Activated CD4-positive, alpha-beta T cell treated with anti-CD3 and anti-CD28 coated beads, Interleukin-2, amount 50 U/mL, for 48 hours (primary cell): ENCODE data around the gene RXRA.

ENCODE experiments used
- DNase-seq, 2 experiments: peaks; one replicate each; pipeline ENCODE4 v3.0.0-alpha.2; 2020

The RXRA gene

DNA sequence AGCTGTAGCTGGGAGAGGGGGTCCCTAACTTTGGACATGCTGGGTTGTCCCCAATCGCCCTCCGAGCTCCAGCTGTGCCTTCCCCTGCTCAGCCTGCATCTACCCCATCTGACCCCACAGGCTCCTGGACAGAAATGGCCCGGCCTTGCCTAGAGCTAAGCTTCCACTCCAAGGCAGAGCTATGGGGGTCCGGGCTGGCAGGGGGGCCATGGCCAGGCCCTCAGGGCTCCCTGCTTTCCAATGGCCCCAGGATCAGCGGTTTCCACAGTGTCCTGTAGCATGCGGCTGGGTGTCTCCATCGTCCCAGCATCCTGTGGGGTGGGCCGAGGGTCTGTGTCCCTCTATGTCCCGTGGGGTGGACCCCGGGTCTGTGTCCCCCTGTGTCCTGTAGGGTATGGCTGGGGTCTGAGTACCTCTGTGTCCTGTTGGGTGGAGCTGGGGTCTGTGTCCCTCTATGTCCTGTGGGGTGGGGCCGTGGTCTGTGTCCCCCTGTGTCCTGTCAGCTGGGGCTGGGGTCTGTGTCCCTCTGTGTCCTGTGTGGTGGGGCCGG is 130.6 kb downstream of the RXRA start:
- DNase-seq, result no peak

DNA sequence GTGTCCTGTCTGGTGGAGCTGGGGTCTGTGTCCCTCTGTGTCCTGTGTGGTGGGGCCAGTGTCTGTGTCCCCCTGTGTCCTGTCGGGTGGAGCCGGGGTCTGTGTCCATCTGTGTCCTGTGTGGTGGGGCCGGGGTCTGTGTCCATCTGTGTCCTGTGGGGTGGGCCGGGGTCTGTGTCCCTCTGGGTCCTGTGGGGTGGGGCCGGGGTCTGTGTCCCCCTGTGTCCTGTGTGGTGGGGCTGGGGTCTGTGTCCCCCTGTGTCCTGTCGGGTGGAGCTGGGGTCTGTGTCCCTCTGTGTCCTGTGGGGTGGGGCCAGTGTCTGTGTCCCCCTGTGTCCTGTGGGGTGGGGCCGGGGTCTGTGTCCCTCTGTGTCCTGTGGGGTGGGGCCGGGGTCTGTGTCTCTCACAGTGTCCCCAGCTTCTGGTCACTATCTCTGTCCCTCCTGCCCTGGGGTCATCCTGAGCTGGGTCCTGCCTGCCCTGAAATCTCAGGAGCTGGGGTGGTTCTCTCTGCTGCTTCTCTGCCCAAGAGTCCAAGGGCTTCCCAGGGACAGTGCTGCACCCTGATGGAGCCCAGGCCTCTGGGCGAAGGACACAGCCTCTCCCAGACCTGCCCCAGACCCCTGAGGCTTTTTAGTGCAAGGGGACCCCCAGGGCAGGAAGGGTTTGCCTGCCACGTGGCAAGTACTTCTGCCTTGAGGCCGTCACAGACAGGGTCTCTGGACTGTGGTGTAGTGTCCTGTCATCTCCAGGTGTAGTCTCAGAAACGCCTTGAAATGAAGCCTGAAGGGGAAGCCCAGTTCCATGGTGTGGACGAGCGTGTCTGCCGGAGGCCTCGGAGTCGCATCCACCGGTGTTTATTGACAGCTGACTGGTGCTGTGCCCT is 131.3 kb downstream of the RXRA start:
- DNase-seq, result no peak

DNA sequence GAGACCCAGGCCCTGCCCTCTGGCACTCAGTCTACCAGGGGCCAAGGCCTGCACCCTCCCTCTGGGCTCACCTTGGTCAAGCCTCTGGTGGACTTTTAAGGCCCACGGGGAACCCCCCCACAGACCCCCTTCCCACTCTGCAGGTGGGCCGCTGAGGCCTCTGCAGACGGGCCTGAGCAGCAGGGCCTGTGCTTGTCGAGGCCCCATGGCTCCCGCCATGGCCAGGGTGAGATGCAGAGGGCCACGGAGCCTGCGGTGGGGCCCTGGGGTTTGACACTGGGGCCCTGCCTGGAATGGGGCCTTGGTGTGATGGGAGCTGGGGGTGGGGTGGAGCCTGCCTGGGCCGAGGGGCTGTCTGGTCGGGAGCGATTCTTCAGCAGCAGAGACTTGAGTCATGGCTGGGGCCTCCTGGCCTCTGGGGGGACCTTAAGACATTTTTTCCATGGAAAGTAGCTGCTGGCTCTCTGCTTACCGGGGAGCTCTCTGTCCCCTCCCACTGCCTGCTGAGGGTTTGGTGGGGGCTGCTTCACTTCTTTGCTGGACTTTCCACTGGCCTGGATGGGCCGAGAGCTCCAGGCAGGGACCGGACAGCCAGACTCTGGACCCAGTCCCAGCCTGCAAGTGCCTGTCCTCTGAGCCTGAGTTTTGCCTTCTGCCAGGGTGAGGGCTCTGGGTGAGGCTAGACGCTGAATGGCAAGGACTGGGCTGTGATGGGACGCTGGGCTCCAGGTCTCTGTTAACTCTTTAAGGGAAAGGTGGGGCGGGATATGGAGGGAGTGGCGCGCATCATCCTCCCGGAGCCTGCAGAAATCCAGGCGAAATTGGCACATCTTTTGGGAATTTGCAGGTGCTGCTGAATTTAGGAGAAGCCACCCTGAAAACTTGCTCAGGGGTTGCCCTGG is 132.2 kb downstream of the RXRA start:
- DNase-seq, result no peak

DNA sequence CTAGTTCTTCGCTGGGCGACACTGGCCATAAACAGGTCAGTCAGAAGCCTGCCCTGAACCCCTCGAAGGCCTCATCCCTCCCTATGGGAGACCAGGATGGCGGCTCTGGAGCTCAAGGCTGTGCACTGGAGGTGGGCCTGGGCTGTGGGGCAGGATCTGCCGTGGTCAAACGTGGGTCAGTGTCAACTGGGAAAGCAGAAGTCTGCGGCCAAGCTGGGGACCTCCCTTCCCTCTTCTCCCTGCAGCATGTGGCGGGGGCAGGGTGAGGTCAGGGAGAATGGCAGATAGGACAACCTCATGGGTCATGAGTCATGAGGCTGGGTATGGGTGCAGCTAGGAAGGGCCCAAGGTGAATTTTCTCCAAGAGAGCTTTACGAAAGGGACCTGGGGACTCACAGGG is 132.9 kb downstream of the RXRA start:
- no peak for DNase-seq

DNA sequence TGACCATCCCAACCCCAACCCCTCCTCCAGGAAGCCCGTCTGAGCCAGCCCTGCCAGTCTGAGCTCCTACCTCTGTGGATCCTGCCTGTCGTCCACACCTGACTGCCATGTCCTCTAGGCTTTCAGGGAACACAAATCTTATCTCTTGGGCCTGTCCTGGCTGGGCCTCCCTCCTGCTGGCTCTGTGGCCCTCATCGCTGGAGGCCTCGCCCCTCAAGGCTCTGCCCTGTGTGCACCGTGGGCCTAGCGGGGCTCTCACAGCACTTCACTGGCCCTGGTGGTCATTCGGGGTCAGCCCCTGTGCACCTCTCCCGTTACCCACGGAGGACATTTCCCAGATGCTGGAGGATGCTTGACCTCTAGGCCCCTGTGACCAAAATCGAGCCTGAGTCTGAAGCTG is 133.3 kb downstream of the RXRA start:
- no peak for DNase-seq

DNA sequence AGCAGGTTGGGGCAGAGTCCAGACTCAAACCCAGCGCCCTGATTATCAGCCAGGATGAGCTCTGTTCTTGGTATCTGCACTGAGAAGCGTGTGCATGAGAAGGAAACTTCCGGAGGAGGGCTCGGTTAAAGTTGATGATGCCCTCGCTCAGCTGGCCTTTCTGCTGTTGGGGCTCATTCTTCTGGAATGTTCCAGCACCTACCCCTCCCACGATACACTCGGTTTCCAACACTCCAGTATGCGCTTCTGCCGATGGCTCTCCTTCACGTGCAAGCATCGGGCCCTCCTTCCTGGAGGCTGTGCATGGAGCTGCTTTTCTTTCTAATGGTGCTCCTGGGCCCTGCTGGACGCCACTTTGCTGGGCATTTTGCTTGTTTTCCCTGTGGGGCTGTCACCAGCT is 134.0 kb downstream of the RXRA start:
- no peak for DNase-seq

DNA sequence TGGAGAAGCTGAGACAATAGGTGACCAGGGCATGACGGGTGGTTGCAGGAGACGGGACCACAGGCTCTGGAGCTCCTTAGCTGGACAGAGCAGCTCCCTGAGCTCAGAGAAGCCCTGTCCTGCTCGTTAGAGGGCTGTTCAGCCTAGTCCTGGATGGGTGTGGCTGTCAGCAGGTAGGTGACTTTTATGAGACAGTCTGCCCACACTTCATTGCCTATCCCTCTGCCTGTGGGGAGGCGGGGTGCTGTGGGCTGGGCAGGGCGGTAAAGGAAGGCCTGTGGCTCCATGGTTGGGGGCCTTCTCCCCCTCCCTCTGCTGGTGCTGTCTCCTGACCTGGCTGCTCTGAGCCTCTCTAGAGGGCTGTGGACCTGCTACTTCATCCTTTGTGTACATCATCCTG is 134.6 kb downstream of the RXRA start:
- DNase-seq, result no peak

DNA sequence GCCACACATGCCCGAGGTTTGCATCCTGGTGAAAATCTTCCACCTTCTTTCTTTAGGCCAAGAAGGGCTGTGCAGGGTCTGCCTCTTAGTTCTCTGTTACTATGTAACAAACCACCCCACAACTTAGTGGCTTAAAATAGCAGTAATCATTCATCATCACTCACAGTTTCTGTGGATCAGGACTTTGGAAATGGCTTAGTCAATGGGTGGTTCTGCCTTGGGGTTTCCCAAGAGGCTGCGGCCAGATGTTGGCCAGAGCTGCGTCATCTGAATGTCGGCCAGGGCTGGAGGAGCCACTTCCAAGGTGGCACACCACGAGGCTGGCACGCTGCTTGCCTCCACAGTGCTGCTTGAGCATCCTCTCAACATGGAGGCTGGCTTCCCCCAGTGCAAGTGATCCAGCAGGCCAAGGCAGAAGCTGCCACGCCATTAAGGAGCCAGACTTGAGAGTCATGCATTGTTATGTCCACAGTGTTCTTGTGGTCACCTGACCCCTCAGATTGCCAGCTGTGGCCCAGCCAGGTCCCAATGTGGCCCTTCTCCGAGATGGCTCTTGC is 135.2 kb downstream of the RXRA start:
- no peak for DNase-seq

DNA sequence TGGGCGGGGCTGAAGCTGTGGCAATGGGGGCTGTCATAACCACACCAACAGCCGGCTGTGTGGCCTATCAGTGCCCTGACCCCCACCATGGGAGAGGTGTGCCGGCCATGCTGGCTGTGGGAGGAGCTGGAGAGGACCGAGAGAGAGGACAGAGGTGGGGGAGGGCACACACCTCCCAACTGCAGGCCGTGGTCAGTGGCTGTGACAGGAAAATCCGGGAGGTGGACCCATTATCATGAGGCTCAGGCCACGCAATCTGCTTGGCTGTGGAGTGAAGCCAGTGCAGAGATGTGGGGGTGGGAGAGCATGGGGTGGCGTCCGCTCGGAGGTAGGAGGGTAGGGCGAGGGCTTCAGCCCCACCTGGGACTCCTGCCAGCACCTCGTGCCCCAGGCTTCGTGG is 136.1 kb downstream of the RXRA start:
- DNase-seq, result no peak

DNA sequence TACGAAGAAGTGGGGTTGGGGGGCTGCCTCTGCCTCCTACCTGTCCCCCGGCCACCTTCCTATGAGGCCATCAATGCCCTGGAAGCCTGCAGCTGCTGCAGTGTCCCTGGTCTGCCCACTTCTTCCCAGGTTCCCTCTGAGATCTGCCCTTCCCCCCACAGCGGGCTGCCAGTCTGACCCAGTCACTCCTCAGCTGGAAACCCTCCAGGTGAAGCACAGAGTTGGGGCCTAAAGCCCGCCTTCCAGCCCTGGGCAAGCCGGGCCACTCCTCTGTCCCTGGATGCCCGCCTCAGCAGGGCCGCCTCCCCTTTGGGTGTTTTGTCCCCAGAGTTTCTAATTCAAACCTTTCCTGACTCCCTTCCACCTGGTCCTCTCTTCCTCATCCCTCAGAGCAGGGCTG is 137.0 kb downstream of the RXRA start:
- no peak for DNase-seq

DNA sequence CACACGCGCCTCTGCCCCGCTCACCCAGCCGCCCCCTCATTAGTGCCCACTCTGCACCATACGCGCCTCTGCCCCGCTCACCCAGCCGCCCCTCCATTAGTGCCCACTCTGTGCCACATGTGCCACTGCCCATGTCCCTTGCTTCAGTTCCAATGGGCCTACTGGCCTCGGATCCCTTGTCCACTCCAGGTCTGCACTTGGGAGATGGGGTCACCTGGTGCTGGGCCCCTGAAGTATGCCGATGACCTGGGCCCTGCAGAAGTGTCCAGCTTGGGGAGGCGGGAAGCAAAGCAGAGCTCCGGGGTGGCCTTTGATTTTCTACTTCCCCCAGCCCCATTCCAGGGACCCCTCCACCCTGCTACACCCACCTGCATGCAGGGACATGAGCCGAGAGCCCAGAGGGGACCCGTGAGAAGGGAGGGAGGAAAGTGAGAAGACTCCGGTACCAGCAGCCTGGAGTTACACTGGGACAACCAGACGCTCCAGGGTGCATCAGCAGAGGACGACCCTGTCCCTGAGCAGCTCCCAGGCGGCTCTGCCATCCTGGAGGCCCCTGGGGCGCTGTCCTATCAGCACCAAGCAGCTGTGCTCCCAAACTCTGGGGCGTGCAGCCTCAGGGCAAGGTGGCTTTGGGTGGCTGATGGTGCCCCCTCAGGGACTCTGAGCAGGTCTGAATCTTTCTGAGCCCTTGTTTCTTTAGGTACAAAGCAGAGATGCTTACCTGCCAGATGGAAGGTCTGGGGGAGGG is 140.8 kb downstream of the RXRA start:
- no peak for DNase-seq

DNA sequence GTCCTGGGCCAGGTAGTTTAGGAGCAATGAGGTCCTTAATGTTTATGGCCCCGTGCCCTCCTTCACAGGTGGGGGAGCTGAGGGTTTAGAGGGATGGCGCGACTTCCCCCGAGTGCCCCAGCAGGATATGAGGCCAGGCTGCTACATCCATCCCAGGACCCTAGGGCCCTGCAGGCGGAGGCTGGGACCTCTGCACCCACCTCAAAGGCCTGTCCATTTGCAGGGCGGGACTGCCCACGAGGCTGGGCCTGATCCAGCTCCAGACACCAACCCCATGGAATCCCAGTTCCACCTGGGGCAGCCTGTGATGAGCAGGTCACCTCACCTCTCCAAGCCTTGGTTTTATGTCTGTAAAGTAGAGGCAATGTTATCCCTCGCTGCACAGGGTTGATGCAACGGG is 142.1 kb downstream of the RXRA start:
- DNase-seq, result no peak

DNA sequence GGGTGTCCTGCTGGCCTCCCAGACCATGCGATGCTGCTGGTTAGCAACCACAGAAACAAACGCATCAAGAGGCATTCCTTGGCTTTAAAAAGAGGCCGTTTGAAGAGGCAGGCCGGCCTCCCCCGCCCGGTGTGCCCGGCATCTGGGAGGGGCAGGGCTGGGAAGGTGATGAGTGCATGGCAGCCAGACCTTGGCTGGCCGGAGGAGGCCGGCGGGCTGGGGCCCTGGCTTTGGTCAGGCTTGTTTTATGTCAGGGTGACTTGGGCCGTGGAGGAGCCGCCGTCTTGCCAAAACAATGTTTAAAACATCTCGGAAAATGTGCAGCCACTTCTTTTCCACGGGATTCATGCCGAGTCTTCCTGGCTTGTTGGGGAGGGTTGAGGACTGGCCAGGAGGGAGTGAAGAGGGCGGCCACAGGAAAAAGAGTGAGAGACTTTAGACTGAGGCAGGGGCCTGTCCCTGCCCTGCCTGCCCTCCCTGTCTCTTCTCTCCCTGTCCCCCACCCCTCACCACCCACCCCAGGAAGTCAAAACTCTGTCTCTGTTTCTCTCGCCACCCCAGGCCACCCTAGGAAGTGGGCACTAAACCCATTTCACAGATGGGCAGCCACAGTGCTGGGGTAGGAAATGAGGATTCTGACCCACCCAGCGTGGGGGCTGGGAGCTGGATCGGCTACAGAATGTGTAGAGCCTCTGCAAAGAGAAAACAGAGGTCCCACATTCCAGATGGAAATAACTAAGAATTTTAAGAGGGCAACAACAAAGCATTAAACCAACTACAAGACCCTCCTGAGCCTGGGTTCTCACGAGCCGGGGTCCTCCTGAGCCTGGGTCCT is 143.0 kb downstream of the RXRA start:
- no peak for DNase-seq

DNA sequence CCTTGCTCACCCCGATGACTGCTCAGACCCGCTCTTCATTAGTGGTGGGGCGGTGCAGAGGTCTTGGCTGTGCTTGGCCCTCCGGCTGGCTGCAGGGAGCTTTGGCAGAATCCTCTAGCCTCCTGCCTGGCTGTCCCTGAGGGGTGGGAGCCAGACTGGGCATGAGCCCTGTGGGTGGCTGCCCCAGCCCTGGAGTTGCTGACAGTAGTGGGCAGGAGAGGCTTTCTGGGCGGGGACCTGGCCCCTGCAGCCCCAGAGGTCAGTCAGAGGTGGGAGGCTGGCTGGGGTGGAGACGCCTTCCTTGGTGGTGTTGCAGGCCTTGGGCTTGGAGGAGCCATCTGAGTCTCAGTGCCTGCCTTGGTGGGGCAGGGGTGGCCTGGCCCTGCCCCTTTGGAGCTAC is 146.0 kb downstream of the RXRA start:
- DNase-seq, result no peak

DNA sequence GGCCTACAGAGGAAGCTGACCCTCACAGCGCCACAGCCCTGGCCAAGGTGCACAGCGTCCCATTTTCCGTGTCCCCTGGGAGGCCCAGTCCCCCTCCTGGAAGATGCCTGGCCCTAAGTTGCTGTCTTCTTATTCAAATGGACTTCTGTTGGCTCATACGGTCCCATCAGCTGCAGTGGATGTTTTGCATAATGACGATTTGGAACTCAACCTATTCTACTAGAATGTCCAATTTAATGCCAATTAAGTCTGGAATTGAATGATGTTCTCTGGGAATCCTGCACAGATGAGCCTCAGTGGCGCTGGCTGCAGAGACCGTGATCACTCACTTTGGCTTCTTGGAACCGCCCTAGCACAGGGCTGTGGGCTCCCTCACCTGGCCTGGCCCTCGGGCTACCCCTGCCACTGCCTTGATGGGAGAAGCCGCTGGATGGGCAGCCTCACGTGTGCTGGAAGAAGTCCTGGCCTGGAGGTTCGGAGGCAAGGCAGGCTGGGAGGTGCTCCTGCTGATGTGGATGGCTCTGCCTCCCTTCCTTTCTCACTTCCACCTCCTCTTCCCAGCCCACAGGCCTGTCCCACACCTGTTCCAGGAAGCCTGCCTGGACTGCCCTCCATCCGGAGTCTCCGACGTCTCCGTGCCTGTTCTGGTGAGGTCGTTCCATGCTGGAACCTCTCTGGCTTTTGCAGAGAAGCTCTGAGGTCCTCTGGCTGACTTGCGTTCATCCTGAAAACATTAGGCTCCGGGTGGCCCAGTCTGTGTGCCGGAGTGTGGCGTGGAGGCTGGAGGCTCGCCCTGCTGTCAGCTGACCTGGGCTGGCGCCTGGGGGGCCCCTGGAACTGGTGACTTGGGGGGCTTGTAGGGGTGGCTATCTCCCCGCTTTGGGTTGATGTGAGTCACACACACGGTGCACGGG is 147.1 kb downstream of the RXRA start:
- DNase-seq, result no peak

DNA sequence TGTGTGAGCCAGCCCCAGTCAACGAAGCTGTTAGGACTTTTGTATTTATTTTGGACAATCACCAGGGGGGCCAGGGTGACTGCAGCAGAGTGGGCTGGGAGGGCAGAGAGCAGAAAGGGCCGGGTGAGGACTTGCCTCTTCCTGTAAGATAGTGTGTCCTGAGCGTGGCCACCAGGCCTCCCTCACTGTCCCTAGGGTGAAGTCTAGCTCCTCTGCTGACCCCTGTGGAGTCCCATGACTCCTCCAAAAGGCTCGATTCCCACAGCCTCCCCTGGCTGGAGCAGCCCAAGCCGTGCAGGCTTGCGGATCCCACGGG is 147.8 kb downstream of the RXRA start:
- DNase-seq, result no peak

DNA sequence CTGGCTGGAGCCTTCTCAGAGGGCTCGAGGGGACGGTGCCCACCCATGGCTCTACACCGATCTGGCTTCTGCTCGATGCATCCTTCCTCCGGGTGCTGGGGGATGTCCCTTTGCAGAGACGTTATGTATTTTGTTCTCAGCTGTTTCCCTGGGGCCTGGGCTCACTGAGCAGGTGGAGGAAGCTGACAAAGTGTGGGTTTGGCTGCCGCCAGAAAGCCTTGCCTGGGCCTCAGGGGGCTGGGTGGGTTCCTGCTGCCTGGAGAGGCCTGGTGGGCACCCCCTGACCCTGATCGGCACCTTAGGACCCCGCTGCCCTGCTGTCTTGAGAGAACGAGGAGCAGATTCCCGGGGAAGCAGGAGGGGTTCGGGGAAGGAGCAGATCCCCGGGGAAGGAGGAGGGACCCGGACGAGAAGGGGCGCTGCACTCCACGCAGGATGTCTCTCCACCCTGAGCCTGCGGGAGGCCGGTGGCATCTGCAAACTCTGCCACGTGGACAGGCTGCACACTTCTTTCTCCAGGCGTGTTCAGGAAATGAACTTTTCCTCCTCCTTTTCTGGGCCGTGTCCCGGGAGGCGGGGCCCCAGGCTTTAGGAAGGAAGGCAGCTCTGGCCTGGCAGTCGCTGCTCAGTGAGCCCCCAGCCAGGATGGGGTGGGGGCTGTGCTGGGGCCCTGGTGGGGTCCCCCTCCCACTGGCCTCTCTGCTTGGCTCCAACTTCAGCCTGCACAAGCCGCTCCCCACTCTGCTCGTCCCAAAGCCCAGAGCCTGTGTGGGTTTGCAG is 148.9 kb downstream of the RXRA start:
- DNase-seq, result peak in 1 of 2 experiments; percentile 9

DNA sequence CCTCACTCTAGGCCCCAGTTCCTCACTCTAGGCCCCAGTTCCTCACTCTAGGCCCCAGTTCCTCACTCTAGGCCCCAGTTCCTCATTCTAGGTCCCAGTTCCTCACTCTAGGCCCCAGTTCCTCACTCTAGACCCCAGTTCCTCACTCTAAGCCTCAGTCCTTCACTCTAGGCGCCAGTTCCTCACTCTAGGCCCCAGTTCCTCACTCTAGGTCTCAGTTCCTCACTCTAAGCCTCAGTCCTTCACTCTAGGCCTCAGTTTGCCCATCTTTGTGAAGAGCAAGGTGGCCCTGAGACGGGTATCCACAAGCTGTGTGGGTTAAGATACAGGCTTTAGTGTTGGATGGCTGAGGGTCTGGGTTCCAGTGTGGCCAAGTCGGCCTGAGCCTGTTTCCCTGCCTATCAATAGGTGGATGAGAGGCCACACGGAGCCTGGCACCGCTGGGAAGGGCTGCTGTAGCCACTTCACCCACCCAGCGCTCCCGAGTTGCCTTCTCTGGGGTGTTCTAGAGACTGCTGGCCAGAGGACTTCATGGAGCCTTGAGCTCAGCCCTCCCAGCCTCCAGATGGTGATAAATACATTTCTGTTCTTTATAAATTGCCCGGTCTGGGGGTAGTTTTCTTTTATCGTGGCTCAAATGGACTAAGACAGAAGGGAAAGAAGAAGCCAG is 150.2 kb downstream of the RXRA start:
- DNase-seq, result no peak

DNA sequence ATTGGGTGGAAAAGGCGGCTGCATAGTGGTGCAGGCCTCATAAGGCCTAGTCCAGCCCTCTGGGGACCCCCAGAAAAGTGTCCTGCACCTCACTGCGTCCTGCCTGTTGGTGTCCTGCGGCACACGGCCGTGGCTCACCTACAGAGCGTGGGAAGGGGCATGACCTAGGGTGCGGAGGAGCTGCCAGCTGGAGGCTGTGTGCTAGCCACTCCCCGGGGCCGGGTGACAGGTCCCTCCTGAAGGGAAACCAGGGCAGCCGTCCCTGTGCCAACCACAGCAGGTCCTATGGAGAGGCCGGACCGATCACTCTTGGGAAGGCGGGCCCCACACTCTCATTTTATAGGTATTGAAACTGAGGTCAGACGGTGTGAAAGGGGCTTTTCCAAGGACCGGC is 150.7 kb downstream of the RXRA start:
- no peak for DNase-seq
